NCI-H1092 (cell line): Measurements from ENCODE around the gene BTBD6.

Experiments
- DNase-seq: peaks from one replicate; lab custom pipeline; 2025; lab: John Stamatoyannopoulos, UW

Gene BTBD6

GRCh38 chr14:105248368-105249181, at the start of gene BTBD6:
TSS of gene BTBD6 (plus strand) at chr14:105248533. CDS start at chr14:105248712, 179 bp downstream.
- DNase-seq, result peak; percentile 56

GRCh38 chr14:105198588-105198987, 49.7 kb upstream of the BTBD6 start:
- no peak for DNase-seq

GRCh38 chr14:105199093-105199492, 49.2 kb upstream of the BTBD6 start:
- DNase-seq, result no peak

GRCh38 chr14:105200074-105200473, 48.3 kb upstream of the BTBD6 start:
- no peak for DNase-seq

GRCh38 chr14:105200641-105201040, 47.7 kb upstream of the BTBD6 start:
- DNase-seq, result no peak

- DNase-seq, result no peak
Observed at GRCh38 chr14:105201156-105201924, 47.0 kb upstream of the BTBD6 start.

- DNase-seq, result no peak
Observed at GRCh38 chr14:105201925-105202513, 46.3 kb upstream of the BTBD6 start.

- DNase-seq, result no peak
Observed at GRCh38 chr14:105203057-105203531, 45.2 kb upstream of the BTBD6 start.

GRCh38 chr14:105203701-105204100, 44.6 kb upstream of the BTBD6 start:
- DNase-seq, result no peak

- DNase-seq, result no peak
Observed at GRCh38 chr14:105204206-105204930, 44.0 kb upstream of the BTBD6 start.

- DNase-seq, result no peak
Observed at GRCh38 chr14:105204931-105205672, 43.2 kb upstream of the BTBD6 start.

GRCh38 chr14:105205673-105206208, 42.6 kb upstream of the BTBD6 start:
- DNase-seq, result no peak

GRCh38 chr14:105206873-105207272, 41.5 kb upstream of the BTBD6 start:
- no peak for DNase-seq

GRCh38 chr14:105207460-105207901, 40.9 kb upstream of the BTBD6 start:
- DNase-seq, result no peak

GRCh38 chr14:105207996-105208737, 40.2 kb upstream of the BTBD6 start:
- DNase-seq, result no peak

- DNase-seq, result no peak
Observed at GRCh38 chr14:105208738-105209075, 39.6 kb upstream of the BTBD6 start.

GRCh38 chr14:105209091-105209490, 39.2 kb upstream of the BTBD6 start:
- DNase-seq, result no peak

GRCh38 chr14:105209646-105210045, 38.7 kb upstream of the BTBD6 start:
- no peak for DNase-seq

- no peak for DNase-seq
Observed at GRCh38 chr14:105210266-105211025, 37.9 kb upstream of the BTBD6 start.
